GM06990 (cell line): ENCODE measurements around the gene SNAI3.

Experiments
- DNase-seq: peaks from one replicate; pipeline ENCODE4 v3.0.0-alpha.2; 2011; ENCODE audit not compliant: insufficient read length; ENCODE audit errors: extremely low read depth
- H3K27me3 ChIP-seq: replicated peaks from 2 replicates; pipeline ENCODE4 v1.6.0; 2011; ENCODE audit warnings: low read length; ENCODE audit not compliant: control insufficient read depth, insufficient read depth
- H3K36me3 ChIP-seq: 2 replicates; pipeline ENCODE4 v1.5.1; 2011; ENCODE audit warnings: low read length; ENCODE audit not compliant: control insufficient read depth, insufficient read depth
- H3K4me3 ChIP-seq: replicated peaks from 2 replicates; pipeline ENCODE4 v1.5.1; 2011; ENCODE audit warnings: low read depth, mild to moderate bottlenecking, control low read depth, low read length
- CTCF ChIP-seq: IDR thresholded peaks from 2 replicates; pipeline ENCODE4 v1.5.1; 2011; ENCODE audit warnings: low read length, control low read depth, mild to moderate bottlenecking, inconsistent platforms; ENCODE audit not compliant: insufficient read depth, poor library complexity, severe bottlenecking

Gene SNAI3

DNA sequence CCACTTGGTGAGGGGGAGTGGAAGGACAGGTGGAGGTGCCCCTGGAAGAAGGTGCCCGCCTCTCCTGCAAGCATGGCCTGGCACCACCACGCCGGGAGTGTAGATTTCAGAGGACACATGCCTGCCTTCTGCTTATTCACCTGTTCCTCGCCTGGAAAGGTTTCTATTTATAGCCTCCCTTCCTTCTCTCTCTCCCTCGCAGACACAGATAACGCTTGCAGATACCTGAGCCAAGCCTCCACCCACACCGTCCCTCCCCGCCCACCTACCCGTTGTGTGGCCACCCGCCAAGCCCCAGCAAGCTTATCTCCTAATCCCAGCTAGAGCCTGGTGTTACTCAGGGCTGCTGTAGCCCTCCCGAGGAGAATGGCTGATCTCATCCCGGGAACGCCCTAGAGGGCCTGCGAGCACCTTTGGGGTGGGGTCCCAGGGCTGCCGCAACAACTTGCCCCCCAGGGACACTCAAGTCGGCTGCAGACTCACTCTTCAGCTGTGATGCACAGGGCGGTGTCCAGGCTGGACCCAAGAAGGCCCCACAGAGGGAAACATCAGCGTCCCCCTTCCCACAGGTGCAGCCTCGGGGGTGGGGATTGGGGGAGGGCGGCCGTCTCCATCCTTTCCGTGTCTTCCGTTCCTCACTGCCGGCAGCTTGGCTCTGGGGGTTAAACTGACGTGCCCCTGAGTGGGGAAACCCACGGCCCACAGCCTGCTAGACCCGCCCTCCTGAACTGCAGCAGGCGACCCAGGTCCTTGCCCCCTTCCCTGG lies 1.9 kb upstream of the SNAI3 start:
- DNase-seq, result no peak
- no peaks in the 10 kb centered on the region for H3K36me3 ChIP-seq
- TF ChIP-seq CTCF, result no peak
- H3K27me3 ChIP-seq, result peaks cover 1% of the 10 kb centered on the region; the same call in 1 of the 2 replicates
- H3K4me3 ChIP-seq, result no peak overlapping the region

DNA sequence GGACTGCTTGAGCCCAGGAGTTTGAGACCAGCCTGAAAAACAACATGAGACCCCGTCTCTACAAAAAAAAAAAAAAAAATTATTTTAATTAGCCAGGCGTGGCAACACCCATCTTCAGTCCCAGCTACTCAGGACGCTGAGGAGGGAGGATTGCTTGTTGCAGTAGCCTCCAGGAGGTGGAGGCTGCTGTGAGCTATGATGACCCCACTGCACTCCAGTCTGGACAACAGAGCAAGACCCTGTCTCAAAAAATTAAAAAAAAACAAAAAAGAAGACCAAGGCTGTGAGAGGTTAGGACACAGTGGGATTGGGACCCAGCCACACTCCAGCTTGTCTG lies 1.3 kb upstream of the SNAI3 start:
- no peak for TF ChIP-seq CTCF
- Histone ChIP-seq H3K4me3 (no peak overlapping the region), H3K36me3 (no peaks in the 10 kb centered on the region), H3K27me3 (peaks cover 1% of the 10 kb centered on the region; the same call in 1 of the 2 replicates)
- no peak for DNase-seq

DNA sequence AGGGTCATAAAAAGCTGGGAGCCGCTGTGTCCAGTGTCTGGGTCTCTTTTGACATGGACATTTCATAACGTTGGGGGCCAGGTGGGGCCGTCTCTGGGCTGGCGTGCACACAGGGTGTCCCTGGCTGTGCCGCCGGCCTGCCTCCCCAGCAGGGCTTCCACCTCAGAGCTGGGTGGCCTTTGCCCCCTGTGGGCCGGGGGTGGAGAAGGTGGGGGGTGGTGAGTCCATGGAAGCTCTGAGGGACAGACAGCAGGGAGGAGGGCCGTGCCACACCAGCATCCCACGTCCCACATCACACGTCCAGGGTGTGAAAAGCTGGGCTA lies 908 bp upstream of the SNAI3 start:
- Histone ChIP-seq H3K27me3 (peaks cover 1% of the 10 kb centered on the region; the same call in 1 of the 2 replicates), H3K36me3 (no peaks in the 10 kb centered on the region), H3K4me3 (no peak overlapping the region)
- TF ChIP-seq CTCF, result no peak
- no peak for DNase-seq

GRCh38 chr16:88686062-88686438 lies 257 bp downstream of the SNAI3 start:
- Histone ChIP-seq H3K4me3 (peak overlapping the region; percentile 81), H3K27me3 (peaks cover 1% of the 10 kb centered on the region; the same call in 1 of the 2 replicates), H3K36me3 (no peaks in the 10 kb centered on the region)
- TF ChIP-seq CTCF, result no peak
- DNase-seq, result no peak

GRCh38 chr16:88685156-88686061 lies 898 bp downstream of the SNAI3 start:
- TF ChIP-seq CTCF, result peak; percentile 78

More at GRCh38 chr16:88685156-88686061, 898 bp downstream of the SNAI3 start:
- no peaks in the 10 kb centered on the region for H3K36me3 ChIP-seq
- peak overlapping the region; percentile 81 for H3K4me3 ChIP-seq
- peak; percentile 74 for DNase-seq
- H3K27me3 ChIP-seq, result peaks cover 1% of the 10 kb centered on the region; the same call in 1 of the 2 replicates
